T follicular helper cell (primary cell): Measurements from ENCODE around the gene VAT1.
"Not testable (repeated sequence)": the region's sequence is repeated elsewhere in the genome, so short reads cannot be mapped to it uniquely, and the experiment has no call there.

Source experiments
- DNase-seq: peaks from one replicate; pipeline ENCODE4 v3.0.0-alpha.2; 2020; ENCODE audit warnings: low read depth
- total RNA-seq, 2 experiments: gene quantifications; one replicate each; lab custom pipeline; 2026; lab: John Stamatoyannopoulos, UW

The VAT1 gene
- 17.7 to 70.5 reads per million in 2 experiments for total RNA-seq

DNA sequence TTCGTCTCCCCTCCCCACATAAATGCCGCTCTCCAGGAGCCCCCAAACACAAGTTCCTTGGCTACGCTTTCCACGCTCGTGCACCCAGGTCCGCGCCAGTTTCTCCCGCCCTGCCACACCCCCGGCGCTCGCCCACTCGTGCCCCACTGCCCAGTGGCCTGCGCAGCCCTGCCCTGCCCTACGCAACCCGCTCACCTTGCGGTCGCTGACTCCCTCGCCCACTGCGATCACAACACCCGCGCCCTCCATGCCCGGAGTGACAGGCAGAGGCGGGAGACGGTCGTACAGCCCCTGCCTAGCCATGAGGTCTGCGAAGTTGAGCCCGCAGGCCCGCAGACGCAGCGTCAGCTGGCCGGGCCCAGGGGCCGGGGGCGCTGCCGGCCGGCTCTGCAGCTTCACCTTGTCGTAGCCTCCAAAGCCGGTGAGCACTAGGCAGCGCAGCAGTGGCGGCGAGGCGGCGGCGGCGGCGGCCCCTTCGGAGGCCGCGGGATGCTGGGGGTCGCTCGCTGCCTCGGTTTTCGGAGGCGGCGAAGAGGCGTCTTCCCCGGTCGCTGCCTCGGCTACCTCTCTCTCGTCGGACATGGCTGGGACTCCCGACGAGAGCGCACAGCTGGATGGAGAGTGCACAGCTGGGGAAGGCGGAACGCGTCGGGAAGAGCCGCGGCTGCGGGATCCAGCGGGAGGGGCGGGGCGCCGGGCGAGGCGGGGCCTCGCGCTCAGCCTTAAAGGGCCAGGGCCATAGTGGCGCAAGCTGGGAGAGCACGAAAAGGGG lies at the start of gene VAT1:
TSS of gene VAT1 (minus strand) at position 645 of the 772 bp plus-strand sequence. CDS start at position 582, 63 bp downstream.
- DNase-seq, result peak; percentile 50

GRCh38 chr17:43070872-43071271 lies 48.7 kb upstream of the VAT1 start:
- DNase-seq, result no peak

GRCh38 chr17:43070257-43070656 lies 48.1 kb upstream of the VAT1 start:
- DNase-seq, result no peak

- no peak for DNase-seq
These were observed 47.2 kb upstream of the VAT1 start for GRCh38 chr17:43069368-43069898.

GRCh38 chr17:43068570-43069367 lies 46.6 kb upstream of the VAT1 start:
- no peak for DNase-seq

- no peak for DNase-seq
These were observed 40.9 kb upstream of the VAT1 start for GRCh38 chr17:43062984-43063638.

DNA sequence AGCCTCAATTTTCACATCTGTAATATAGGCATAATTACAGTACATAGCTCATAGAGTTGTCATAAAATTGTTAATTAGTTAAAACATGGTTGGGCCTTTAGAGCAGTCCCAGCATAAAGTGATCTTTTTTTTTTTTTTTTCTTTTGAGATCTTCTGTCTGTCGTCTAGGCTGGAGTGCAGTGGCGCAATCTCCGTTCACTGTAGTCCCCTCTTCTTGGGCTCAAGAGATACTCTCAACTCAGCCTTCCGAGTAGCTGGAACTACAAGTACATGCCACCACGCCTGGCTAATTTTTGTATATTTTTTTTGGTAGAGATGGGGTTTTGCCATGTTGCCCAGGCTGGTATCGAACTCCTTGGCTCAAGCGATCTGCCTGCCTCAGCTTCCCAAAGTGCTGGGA lies 33.9 kb upstream of the VAT1 start:
- no peak for DNase-seq

DNA sequence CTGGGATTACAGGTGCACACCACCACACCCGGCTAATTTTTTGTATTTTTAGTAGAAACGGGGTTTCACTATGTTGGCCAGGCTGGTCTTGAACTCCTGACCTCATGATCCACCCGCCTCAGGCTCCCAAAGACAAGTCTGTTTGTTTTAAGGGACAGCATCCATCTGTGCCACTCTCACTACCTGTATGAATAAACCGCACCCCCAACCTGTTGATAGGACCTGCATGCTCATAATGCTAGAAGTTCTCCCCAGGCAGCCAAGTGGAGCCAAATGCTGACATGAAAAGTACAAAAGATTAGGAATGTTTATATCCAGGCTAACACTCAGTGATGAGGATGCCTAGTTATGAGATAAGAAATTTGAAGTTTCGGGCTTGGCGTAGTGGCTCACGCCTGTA lies 30.8 kb upstream of the VAT1 start:
- not testable (repeated sequence) for DNase-seq

DNA sequence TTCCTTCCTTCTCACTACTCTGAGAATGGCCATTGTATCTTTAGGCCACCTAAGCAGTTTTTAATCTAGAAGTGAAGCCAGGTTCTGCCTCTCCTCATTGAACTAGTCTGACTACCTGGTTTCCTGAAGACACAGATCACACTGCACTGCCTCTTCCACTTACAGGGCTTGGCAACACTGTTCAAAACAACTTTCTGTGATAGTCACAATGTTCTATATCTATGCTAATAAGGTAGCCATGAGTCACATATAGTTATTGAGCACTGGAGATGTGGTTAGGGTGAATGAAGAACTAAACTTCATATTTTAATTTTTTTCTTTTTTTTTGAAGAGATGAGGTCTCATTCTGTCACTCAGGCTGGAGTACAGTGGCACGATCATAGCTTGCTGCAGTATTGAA lies 29.8 kb upstream of the VAT1 start:
- no peak for DNase-seq

DNA sequence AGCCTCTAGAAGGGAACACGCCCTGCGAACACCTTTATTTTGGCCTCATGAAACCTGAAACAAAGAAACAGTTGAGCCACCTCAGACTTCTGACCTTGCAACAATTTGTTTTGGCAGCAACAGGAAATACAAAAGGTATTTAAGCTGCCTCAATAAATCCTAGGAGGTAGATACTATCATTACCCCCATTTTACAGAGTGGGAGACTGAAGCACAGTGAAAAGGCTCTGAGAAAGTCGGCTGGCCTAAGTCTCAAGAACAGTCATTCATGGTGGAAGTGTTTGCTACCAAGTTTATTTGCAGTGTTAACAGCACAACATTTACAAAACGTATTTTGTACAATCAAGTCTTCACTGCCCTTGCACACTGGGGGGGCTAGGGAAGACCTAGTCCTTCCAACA lies 21.8 kb upstream of the VAT1 start:
- DNase-seq, result no peak

GRCh38 chr17:43043307-43043706 lies 21.1 kb upstream of the VAT1 start:
- DNase-seq, result no peak

- no peak for DNase-seq
These were observed 19.9 kb upstream of the VAT1 start for GRCh38 chr17:43042025-43042628.

GRCh38 chr17:43040655-43041054 lies 18.5 kb upstream of the VAT1 start:
- no peak for DNase-seq

DNA sequence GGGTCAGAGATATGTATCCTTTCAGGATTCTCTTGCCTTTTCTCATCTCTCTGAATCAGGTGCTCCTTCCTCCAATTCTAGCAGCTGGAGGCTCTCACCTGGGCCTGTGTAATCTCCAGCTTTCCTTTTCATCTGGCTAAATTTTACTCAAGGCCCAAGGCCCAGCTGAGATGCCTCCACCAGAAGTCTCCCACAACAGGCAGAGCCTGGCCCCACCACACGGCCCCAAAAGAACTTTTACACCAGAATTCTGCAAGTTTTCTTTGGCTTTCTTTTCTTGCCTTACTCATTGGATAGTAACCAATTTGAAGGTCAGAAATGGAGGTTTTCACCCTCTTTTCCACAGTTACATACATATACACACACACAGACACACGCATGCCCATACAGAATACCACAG lies 17.5 kb upstream of the VAT1 start:
- no peak for DNase-seq

GRCh38 chr17:43034894-43035293 lies 12.7 kb upstream of the VAT1 start:
- DNase-seq, result no peak

DNA sequence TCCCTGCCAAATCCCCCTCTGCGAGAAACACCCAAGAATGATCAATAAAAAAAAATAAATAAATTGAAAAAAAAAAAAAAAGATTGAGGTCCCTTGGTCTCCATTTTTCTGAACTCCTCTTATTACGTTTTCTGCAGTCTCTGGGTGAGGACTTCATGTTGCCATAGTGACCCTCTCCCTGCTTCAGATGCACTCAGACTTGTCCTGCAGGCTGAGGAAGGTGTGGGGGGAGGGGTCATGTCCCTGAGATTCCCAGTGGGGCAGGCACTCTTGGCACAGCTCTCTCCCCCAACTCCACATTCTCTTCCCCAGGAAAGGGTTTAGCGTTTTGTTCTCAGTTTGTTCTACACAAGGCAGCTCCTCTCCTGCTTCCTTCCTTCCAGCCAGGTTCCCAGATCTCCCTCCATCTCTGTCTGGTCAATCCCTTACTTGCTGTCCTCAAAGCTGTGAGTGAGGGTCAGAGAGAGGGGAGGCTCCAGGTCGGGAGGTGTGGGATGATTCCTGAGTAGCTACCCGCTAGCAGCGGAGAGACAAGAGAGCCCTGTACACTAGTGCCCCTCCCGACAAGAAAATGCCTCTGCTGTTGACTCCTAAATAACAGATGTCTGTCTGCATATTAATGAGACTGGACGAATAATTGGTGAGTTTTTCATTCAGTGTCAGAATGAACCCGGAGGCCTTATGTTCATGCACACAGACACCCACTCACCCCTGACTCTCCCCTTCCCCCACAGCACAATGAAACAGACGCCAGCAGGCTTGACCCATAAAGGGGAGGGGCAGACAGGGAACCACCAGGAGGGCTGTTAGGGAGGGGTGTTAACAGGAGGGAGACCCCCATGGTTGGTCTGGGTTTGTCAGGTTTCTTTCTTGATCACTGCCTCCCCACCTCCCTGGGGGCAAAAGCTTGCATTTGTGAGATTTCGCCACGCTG lies 12.0 kb upstream of the VAT1 start:
- no peak for DNase-seq

- no peak for DNase-seq
These were observed 9.5 kb upstream of the VAT1 start for GRCh38 chr17:43031666-43032065.

DNA sequence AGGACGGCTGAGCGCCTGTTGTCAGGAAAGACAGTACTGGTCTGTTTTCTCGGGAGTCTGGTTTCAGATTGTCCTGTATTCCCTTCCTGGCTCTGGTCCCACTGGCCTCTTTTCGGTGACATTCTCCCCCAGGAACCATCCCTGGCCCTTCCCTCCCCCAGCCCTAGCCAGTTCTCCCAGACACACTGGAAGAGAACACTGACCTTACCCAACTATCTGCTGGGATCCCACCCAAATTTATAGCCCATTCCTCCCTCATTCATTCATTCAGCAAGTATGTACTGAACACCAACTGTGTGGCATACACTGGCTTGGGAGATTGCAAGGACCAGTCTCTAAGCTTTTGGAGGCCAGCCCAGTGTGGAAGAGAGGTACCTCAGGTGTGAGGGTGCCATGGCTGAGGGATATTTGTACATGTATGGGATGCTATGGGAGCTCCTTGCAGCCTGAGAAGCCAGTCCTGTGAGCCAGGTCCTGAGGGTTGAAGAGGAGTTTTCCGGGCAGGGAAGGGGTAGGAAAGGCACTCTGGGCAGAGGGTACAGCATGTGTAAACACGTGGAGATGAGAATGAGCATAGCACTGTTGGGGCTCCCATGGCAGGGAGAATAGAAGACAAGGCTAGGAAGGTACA lies 8.1 kb upstream of the VAT1 start:
- DNase-seq, result no peak

DNA sequence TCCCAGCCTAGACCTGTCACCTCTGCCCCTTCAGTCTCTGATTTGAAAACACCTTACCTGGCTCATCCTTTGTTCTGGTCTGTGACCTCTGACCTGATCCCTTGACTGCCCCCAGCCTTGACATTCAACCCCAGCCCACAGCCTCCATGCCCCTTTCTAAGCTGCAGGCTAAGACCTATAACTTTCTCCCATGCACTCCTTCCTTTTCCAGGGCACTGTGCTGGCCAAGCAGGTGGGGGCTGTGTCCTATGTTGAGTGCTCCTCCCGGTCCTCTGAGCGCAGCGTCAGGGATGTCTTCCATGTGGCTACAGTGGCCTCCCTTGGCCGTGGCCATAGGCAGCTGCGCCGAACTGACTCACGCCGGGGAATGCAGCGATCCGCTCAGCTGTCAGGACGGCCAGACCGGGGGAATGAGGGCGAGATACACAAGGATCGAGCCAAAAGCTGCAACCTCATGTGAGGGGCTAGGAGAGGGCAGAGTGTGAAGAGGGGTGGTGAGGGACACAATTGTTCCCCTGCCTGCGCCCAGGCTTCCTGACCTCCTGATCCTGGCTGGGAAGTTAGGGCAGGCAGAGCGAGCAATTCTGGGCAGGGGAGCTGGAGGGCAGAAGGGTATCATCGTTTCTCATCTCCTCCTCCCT lies 6.2 kb upstream of the VAT1 start:
- no peak for DNase-seq
